Fibroblast of skin of back (primary cell): ENCODE results near the gene MMP14.
A peak's percentile ranks its signal among the peaks of the same experiment; 100 is the strongest.
"Not testable (repeated sequence)": the region's sequence is repeated elsewhere in the genome, so short reads cannot be mapped to it uniquely, and the experiment has no call there.

Experiments
- DNase-seq: peaks from one replicate; pipeline ENCODE4 v3.0.0-alpha.2; 2013

The MMP14 gene

DNA sequence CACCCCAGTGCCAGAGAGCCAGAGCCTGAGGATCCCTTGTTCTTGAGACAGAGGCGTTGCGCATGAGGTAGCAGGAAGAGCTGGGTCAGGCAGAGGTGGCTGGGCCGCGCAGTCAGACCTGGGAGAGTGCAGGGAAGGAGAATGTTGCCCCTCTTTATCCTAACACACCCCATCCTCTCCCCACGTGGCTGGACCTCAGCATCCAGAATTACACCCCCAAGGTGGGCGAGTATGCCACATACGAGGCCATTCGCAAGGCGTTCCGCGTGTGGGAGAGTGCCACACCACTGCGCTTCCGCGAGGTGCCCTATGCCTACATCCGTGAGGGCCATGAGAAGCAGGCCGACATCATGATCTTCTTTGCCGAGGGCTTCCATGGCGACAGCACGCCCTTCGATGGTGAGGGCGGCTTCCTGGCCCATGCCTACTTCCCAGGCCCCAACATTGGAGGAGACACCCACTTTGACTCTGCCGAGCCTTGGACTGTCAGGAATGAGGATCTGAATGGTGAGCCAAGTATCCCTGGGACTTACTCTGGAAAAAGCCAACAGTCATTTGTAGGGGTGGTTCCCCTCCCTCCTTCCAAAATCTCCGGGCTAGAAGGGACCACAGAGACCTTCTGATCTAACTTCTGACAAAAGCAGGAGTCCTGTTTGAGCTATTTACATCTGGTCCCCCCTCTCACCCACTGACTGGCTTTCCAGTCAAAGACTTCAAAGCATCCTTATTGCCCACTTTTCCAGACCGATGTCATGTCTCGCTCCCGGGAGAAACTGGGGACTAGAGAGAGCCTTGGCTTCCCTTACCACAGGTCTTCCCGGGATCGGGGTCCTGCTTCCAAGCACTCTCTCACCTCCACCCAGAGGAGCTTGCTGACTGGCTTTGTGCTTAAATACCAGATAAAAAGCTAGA, 6.1 kb downstream of the MMP14 start:
- no peak for DNase-seq

DNA sequence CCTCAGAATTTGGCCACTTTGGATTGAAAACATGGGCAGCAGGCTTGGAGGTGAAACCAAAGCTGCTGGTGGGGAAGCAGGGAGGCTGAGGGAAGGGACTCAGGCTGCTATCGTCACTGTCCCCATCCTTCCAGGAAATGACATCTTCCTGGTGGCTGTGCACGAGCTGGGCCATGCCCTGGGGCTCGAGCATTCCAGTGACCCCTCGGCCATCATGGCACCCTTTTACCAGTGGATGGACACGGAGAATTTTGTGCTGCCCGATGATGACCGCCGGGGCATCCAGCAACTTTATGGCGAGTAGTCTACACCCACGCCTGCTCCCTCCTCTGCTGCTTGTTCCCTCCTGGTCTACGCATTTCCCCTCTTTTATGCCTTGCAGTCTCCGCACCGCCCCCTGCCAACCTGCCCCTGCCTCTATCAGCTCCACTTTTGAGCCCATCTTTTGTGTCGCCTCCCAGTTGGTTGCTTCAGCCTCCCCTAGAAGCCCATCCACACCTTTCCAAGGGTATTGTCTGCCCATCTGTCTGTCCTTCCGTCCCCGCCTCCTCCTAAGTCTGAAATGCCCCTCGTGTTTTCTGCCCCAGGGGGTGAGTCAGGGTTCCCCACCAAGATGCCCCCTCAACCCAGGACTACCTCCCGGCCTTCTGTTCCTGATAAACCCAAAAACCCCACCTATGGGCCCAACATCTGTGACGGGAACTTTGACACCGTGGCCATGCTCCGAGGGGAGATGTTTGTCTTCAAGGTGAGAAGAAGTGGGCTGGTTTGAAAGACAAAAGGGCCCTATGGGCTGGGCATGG, 6.9 kb downstream of the MMP14 start:
- no peak for DNase-seq

DNA sequence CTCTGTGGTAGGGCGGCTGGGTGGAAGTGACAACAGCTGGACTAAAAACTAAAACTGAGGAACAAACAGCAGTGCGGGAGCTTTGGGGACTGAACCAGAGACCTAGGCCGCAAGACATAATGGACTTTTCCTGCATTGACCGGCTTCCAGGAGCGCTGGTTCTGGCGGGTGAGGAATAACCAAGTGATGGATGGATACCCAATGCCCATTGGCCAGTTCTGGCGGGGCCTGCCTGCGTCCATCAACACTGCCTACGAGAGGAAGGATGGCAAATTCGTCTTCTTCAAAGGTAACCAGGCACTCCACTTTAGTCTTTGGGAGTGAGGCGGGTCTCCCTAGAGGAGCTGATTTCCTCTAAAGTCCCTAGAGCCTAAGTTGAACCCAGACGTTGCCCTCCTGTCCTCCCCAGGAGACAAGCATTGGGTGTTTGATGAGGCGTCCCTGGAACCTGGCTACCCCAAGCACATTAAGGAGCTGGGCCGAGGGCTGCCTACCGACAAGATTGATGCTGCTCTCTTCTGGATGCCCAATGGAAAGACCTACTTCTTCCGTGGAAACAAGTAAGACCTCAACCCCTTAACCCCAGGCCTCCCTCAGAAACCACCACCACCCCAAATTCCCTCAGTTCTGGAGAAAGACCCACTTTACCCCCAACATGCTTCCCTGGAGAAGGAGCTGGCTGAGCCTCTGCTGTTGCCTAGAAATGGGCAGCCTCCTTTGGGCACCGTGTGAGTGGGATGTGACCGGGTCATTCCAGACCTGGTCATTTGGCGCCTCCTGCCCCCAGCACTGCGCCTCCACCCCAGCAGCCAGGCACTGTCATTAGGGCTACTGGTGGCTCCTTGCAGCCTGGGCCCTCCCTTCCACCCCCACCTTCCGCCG, 8.1 kb downstream of the MMP14 start:
- DNase-seq, result no peak

DNA sequence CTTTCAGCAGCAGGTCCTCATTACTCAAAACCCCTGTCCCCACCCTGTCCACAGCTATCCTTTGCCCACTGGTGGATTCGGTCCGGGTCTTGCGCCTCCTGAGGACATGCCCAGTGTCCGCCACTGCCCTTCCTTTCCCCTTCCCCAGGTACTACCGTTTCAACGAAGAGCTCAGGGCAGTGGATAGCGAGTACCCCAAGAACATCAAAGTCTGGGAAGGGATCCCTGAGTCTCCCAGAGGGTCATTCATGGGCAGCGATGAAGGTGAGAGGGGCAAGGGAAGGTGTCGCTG, 8.7 kb downstream of the MMP14 start:
- DNase-seq, result no peak

DNA sequence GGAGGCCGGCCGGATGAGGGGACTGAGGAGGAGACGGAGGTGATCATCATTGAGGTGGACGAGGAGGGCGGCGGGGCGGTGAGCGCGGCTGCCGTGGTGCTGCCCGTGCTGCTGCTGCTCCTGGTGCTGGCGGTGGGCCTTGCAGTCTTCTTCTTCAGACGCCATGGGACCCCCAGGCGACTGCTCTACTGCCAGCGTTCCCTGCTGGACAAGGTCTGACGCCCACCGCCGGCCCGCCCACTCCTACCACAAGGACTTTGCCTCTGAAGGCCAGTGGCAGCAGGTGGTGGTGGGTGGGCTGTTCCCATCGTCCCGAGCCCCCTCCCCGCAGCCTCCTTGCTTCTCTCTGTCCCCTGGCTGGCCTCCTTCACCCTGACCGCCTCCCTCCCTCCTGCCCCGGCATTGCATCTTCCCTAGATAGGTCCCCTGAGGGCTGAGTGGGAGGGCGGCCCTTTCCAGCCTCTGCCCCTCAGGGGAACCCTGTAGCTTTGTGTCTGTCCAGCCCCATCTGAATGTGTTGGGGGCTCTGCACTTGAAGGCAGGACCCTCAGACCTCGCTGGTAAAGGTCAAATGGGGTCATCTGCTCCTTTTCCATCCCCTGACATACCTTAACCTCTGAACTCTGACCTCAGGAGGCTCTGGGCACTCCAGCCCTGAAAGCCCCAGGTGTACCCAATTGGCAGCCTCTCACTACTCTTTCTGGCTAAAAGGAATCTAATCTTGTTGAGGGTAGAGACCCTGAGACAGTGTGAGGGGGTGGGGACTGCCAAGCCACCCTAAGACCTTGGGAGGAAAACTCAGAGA, 9.6 kb downstream of the MMP14 start:
- no peak for DNase-seq

DNA sequence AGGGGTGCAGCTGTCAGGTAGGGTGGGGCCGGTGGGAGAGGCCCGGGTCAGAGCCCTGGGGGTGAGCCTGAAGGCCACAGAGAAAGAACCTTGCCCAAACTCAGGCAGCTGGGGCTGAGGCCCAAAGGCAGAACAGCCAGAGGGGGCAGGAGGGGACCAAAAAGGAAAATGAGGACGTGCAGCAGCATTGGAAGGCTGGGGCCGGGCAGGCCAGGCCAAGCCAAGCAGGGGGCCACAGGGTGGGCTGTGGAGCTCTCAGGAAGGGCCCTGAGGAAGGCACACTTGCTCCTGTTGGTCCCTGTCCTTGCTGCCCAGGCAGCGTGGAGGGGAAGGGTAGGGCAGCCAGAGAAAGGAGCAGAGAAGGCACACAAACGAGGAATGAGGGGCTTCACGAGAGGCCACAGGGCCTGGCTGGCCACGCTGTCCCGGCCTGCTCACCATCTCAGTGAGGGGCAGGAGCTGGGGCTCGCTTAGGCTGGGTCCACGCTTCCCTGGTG, 10.5 kb downstream of the MMP14 start:
- DNase-seq, result no peak

DNA sequence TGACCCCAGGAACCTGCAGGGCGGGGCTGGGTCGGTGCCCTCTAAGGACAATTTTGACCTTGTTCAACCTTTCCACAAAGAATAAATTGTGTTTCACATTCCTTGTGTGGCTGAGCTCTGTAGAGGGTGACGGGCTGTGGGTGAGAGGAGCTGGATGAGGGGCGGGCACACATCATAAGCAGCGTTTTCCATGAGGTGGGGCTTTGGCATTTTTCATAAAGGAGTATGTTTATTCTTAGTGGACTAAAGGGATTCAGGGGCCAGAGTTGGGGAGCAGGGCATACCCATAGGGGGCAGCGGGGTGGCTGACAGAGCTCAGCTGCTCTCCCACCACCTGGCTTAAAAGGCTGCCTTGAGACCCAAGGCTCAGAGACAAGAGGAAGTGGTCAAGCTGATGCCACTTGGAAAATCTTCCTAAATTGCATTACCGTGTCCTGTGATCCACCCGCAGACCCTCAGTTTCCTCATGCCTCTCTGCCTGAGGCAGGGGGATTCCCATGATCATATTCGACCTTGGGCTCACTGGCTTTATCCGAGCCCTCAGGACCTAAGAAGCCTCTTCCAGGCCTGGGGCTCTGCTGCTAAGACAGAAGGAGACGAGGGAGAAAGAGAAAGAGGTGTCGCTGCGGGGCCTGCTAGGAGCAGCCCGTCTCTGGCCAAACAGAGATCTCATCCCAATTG, 11.4 kb downstream of the MMP14 start:
- peak; percentile 56 for DNase-seq

DNA sequence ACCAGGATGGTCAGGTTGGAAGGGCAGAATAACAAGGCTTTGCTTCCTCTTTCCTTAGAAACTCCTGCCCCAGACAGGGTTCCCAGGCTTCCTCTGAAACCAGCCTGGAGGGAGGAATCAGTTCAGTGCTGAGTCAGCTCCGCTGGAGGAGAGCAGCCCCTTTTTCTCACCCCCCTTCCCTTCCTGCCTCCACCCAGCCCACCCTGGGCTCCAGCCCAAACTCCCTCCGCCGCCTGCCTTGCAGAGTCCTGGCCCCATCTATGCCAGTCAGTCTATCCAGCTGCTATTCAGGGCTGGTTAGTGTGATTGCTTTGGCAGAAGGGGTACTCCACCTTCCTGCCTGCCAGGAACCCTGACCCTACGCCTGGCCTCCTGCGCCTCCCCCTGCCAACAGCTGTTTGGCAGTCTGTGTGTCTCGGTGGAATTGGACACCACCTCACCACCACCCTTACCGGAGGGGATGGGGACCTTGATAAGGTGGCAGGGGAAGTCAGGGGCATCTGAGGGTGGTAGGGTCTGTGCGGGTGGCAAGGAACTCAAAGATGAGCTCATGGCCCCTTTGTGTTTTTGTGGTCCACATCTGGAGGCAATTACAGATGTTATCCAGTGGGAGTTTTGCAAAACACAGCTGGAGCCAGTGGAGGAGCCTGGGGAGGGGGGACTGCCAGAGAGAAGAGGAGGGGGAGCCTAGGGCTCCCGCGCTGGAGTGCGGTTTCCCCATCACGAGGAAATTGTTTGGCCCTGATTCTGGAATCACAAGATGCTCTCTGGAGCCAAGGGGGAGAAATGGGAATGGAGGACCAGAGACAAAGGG, 12.2 kb downstream of the MMP14 start:
- peak; percentile 85 for DNase-seq

DNA sequence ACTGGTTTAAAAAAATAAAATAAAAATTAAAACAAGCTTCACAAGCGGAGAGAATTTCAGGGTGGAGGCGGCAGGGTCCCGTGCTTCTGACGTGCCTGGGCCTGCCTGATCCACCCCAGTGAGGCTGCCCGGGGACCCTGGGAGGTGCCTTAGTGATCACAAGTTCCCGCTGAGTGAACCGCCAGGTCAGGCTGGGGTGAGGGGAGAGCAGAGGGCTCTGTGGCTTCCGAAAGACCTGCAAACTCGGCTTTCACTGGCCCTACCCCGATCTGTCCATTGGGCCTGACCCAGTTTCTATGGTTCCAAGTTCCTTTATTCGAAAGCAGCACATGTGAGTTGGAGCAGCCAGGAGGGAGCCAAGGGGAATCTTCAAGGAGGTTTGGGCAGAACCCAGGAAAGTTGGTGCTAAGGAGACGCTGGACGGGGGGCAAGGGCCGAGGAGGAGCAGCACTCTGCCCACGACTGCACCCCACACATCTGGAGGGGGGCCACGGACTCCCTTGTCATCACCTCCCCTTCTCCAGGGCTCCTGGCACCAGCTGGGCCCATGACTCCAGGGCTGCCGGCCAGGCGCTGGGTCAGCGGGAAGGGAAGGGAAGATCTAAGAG, 12.9 kb downstream of the MMP14 start:
- DNase-seq, result peak; percentile 27

DNA sequence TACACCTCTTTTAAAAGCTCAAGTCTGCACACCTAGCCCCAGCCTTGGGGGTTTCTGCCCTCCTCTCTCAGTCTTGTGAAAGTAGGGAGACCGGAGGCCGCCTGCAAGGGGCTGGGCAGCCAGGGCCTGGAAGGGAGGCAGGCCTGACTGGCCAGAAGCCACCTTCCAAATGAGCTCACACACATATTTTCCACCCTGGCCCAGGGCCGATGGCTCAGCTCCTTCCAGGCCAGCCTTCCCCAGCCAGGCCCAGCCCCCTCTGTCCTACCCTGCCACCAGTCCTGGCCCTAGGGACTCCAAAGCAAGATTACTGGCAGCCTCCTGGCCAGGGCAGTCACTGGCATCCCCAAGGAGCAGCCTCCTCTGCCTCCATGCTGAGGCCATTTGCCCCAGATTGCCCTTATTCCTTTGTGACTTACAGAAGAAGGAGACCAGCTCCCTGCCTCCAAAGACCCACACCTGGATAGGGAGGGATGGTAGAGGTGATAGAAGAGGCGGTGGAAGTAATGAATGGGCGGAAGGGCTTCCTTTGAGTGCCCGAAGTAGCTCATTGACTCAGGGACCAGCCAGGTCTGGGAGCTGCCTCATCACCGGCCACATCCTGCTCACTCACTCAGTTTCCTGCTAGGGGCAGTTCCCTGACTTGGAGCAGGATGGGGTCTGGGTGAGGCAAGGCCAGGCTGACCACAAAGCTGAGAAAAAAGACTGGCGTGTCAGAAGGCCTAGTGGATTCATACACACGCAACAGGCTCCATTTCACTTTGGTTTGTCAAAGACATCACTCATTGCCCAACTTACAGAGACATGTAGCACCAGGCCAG, 14.8 kb downstream of the MMP14 start:
- peak; percentile 89 for DNase-seq

DNA sequence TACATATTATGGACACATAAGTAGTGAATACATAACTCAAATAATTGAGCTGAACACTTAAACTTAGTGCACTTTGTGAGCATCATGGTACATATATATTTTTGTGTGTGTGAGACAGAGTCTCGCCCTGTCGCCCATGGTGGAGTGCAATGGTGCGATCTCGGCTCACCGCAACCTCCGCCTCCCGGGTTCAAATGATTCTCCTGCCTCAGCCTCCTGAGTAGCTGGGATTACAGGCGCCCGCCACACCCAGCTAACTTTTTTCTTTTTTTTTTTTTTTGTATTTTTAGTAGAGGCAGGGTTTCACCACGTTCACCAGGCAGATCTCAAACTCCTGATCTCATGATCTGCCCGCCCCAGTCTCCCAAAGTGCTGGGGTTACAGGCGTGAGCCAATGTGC, 15.8 kb downstream of the MMP14 start:
- not testable (repeated sequence) for DNase-seq

DNA sequence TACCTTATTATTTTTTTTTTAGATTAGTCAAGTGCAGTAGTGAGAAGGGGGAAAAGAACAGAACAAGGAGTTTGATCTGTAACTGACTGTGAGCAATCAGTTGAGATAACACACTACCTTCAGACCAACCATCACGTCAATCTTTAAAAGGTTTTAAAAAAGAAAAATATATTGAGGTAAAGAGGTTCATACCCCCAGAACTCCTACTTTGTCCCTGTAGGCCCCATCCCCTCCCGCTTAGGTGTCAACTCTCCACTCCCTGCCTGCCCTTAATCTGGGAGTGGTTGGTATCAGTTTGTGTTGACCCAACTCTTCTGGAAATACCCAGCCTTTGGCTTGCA, 16.2 kb downstream of the MMP14 start:
- DNase-seq, result no peak

DNA sequence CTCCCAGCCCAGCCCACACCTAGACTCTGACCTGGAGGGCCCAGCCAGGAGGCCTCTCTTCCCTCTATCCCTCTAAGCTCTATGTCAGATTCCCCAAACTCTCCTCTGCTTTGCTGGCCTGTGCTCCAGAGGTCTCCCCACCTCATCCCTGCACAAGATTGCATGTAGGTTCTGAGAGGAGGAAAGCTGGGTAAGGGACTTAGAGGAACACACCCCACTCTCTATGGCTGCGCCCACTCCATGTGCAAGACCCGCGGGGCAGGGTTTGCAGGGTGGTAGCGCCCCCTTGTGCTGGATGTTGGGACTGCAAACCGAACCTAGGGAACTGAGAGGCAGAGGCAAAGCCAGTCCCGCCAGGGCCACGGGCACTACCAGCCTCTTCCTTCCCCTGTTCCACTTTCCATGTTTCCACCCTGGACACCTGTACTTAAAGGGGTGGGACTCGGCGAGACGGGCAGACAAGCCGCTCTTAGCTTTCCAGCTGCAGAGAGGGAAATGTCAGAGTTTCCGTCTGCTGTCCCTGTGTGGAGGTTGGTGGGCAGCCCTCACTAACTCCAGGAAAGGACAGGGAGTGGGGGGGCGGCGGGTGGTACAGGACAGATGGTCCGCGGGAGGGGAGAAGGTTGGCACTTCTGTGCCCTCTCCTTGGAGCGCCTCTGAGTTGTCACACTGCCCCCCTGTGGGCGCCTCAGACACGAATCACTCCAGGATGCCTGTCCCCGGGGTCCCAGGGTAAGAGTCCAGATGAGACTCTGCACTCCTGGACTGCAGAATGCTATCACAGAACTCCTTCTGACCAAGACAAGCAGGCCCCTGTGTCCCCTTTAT, 16.8 kb downstream of the MMP14 start:
- peak; percentile 79 for DNase-seq

DNA sequence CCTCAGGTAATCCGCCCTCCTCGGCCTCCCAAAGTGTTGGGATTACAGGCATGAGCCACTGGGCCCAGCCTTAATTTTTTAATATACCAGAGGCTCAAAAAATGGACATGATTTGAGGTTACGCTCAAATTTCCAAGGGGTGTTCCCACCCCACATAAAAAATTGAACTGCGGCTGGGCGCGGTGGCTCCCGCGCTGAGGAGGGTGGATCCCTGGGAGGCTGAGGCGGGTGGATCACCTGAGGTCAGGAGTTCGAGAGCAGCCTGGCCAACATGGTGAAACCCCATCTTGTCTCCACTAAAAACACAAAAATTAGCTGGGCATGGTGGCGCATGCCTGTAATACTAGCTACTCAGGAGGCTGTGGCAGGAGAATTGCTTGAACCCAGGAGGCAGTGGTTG, 17.9 kb downstream of the MMP14 start:
- DNase-seq, result not testable (repeated sequence)

DNA sequence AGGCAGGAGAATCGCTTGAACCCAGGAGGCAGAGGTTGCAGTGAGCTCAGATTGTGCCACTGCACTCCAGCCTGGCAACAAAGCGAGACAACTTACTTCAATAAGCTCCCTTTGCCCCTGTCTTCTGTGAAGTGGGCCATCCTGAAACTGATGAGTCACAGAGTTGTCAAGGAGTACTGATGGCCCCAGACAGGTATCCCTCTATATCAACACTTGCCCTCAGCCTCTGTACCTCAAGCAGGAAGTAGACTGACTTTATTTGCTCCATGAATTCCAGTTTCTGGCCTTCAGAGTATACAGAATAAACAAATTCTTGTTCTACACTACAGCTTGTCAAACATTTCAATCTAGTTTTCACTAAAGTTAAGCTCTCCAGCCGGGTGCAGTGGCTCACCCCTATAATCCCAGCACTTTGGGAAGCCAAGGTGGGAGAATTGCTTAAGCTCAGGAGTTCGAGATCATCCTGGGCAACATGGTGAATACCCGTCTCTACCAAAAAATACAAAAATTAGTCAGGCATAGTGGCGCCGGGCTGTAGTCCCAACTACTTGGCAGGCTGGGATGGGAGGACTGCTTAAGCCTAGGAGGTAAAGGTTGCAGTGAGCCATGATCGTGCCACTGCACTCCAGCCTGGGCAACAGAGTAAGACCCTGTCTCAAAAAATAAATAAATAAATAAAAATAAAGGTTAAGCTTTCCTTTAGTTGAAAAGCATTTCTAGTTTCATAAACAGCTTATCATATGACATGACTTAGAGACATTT, 18.8 kb downstream of the MMP14 start:
- no peak for DNase-seq

DNA sequence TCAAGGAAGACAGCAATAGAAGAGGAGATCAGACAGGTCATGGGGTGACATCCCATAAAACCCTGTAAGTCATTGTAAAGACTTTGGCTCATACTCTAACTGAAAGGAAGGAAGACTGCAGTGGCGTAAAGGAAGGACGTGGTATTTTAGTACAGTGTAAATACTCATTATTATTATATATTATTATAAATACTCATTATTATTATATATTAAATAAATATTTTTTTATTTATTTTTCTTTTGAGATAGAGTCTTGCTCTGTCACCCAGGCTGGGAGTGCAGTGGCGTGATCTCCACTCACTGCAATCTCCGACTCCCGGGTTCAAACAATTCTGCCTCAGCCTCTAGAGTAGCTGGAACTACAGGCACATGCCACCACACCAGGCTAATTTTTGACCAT, 20.0 kb downstream of the MMP14 start:
- no peak for DNase-seq

DNA sequence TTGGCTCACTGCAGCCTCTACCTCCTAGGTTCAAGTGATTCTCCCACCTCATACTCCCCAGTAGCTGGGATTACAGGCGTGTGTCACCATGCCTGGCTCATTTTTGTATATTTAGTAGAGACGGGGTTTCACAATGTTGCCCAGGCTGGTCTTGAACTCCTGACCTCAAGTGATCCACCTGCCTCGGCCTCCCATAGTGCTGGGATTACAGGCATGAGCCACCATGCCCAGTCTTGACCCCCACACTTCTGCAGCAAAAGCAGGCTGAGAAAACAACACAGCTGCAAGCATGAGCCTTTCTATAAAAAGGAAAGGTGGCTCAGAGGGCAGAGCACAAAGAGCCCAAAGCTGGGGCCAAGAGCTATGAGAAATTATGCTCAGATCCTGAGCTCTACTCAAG, 24.0 kb downstream of the MMP14 start:
- DNase-seq, result not testable (repeated sequence)
